SK-N-SH treated with all-trans-retinoic acid at 6 μM for 48 hours (cell line): ENCODE data around the gene NBAS.

Source experiments
- GLIS3 ChIP-seq: fragments of 250-450 bp; sonication (Bioruptor Pico); IDR thresholded peaks from 2 replicates; pipeline ENCODE4 v1.5.0; 2020; ENCODE audit warnings: mild to moderate bottlenecking, moderate library complexity
- ISL1 ChIP-seq: fragments of 250-450 bp; sonication (Bioruptor Pico); IDR thresholded peaks from 2 replicates; pipeline ENCODE4 v2.1.2; 2022; ENCODE audit warnings: mild to moderate bottlenecking, moderate library complexity
- PATZ1 ChIP-seq: fragments of 250-450 bp; sonication (Bioruptor Pico); IDR thresholded peaks from 2 replicates; pipeline ENCODE4 v1.8.0; 2020; ENCODE audit warnings: mild to moderate bottlenecking, moderate library complexity, borderline replicate concordance
- PPARA ChIP-seq: fragments of 250-450 bp; sonication (Bioruptor Pico); IDR thresholded peaks from 2 replicates; pipeline ENCODE4 v1.5.0; 2020; ENCODE audit warnings: mild to moderate bottlenecking, borderline replicate concordance
- ZFP3 ChIP-seq: fragments of 250-450 bp; sonication (Bioruptor Pico); IDR thresholded peaks from 2 replicates; pipeline ENCODE4 v1.5.0; 2020; ENCODE audit warnings: mild to moderate bottlenecking, moderate library complexity
- ZFP30 ChIP-seq: fragments of 450-650 bp; formaldehyde crosslinking; IDR thresholded peaks from 2 replicates; pipeline ENCODE4 v1.5.0; 2022; ENCODE audit warnings: mild to moderate bottlenecking, moderate library complexity

DNA sequence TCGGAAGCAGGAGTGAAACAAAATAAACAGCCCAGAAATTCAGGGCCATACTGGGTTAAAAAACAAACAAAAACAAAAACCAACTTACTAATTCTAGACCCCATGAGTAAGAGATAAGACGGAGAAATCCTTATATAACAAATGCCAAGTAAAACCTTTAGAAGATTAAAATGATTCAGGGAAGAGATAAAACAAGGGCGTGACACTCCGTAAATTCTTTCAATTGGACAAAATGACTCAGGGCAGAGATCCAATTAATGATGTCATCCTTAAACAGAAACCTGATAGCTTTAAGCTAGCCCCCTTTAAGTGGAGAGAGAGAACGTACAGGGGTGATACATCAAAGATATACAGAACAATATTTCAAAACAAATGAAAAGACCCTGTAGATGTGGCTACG lies 317.4 kb downstream of the NBAS start:
- TF ChIP-seq PPARA (CRISPR knock-in tag): no peak
- peak; percentile 23; the same call in 1 of the 2 replicates for TF ChIP-seq PATZ1 (CRISPR knock-in tag)
- no peak for TF ChIP-seq ZFP3 (CRISPR knock-in tag)
- TF ChIP-seq ZFP30: no peak
- peak; percentile 61 for TF ChIP-seq ISL1
- no peak for TF ChIP-seq GLIS3
